CD14-positive monocyte (primary cell): ENCODE data around the gene TTYH3. TPM values are rescaled to one million over a fixed set of nuclear protein-coding genes. Genes with fewer than 3 reads are reported as not detected.
A peak's percentile ranks its signal among the peaks of the same experiment; 100 is the strongest.

Source experiments
- DNase-seq, 3 donors: peaks; one replicate each; pipeline ENCODE4 v3.0.0-alpha.2; 2011 to 2022
- H2AFZ ChIP-seq: 2 replicates; pipeline ENCODE4 v1.6.0; 2012; ENCODE audit warnings: mild to moderate bottlenecking, low read depth, low read length, inconsistent platforms; ENCODE audit not compliant: insufficient read depth, poor library complexity, severe bottlenecking
- H3K27ac ChIP-seq, 2 donors: 1 replicate in 1 of 2; 2 replicates in 1 of 2; pipeline ENCODE4 v1.5.1; 2012 to 2013; ENCODE audit warnings: low read length in 2 of 2, control low read depth in 1 of 2, inconsistent platforms in 1 of 2, low read depth in 1 of 2, mild to moderate bottlenecking in 1 of 2
- H3K27me3 ChIP-seq, 2 donors: one replicate each; pipeline versions ENCODE4 v1.6.0 to v1.6.1; 2011 to 2013; ENCODE audit warnings: low read length in 2 of 2; ENCODE audit not compliant: control insufficient read depth in 2 of 2, insufficient read depth in 2 of 2
- H3K36me3 ChIP-seq, 2 donors: replicated peaks in 1 of 2; 1 replicate in 1 of 2; 2 replicates in 1 of 2; pipeline versions ENCODE4 v1.5.1 to v1.6.1; 2012 to 2013; ENCODE audit warnings: low read length in 2 of 2, control low read depth in 1 of 2, inconsistent platforms in 1 of 2, mild to moderate bottlenecking in 1 of 2; ENCODE audit not compliant: insufficient read depth in 2 of 2, control insufficient read depth in 1 of 2
- H3K4me1 ChIP-seq, 2 donors: 1 replicate in 1 of 2; 2 replicates in 1 of 2; pipeline versions ENCODE4 v1.5.1 to v1.6.1; 2012 to 2013; ENCODE audit warnings: low read length in 2 of 2, control low read depth in 1 of 2, inconsistent platforms in 1 of 2, mild to moderate bottlenecking in 1 of 2, moderate library complexity in 1 of 2; ENCODE audit not compliant: insufficient read depth in 2 of 2, control insufficient read depth in 1 of 2
- H3K4me2 ChIP-seq: replicated peaks from 2 replicates; pipeline ENCODE3; 2012; ENCODE audit warnings: low read length, moderate library complexity, mild to moderate bottlenecking; ENCODE audit not compliant: poor library complexity, severe bottlenecking; ENCODE audit errors: extremely low read depth
- H3K4me3 ChIP-seq, 3 experiments: fragments of 200-600 bp in 1 of 3; sonication (generic) in 1 of 3; replicated peaks in 1 of 3; 1 replicate in 2 of 3; 2 replicates in 1 of 3; pipeline ENCODE4 v1.5.1; 2011 to 2013; ENCODE audit warnings: low read length in 3 of 3, mild to moderate bottlenecking in 3 of 3, control low read depth in 2 of 3, low read depth in 2 of 3, inconsistent platforms in 1 of 3, moderate library complexity in 1 of 3
- H3K79me2 ChIP-seq: 2 replicates; pipeline ENCODE4 v1.6.0; 2012; ENCODE audit warnings: mild to moderate bottlenecking, control low read depth, inconsistent platforms, low read length, moderate library complexity; ENCODE audit not compliant: insufficient read depth
- H3K9ac ChIP-seq: 2 replicates; pipeline ENCODE4 v1.6.0; 2017; ENCODE audit warnings: low read length, mild to moderate bottlenecking; ENCODE audit not compliant: insufficient read depth, poor library complexity, severe bottlenecking
- H3K9me3 ChIP-seq, 2 donors: replicated peaks in 1 of 2; 1 replicate in 1 of 2; 2 replicates in 1 of 2; pipeline versions ENCODE4 v1.5.1 to v1.6.1; 2012 to 2013; ENCODE audit warnings: low read length in 2 of 2, control low read depth in 1 of 2; ENCODE audit not compliant: control insufficient read depth in 1 of 2, insufficient read depth in 1 of 2
- H4K20me1 ChIP-seq: 2 replicates; pipeline ENCODE4 v1.6.0; 2012; ENCODE audit warnings: mild to moderate bottlenecking, low read length, control low read depth, moderate library complexity; ENCODE audit not compliant: insufficient read depth
- H3K27ac Mint-ChIP-seq, 7 donors: one replicate each; pipeline ENCODE4 v1.8.0; 2020; ENCODE audit warnings: mild to moderate bottlenecking in 7 of 7, mixed read lengths in 7 of 7, moderate library complexity in 6 of 7, inconsistent platforms in 2 of 7
- H3K27me3 Mint-ChIP-seq, 3 donors: one replicate each; pipeline ENCODE4 v1.8.0; 2021 to 2022; ENCODE audit warnings: low read depth in 3 of 3, mild to moderate bottlenecking in 3 of 3, mixed read lengths in 3 of 3, moderate library complexity in 3 of 3, inconsistent platforms in 1 of 3
- H3K36me3 Mint-ChIP-seq, 2 donors: one replicate each; pipeline ENCODE4 v1.8.0; 2020; ENCODE audit warnings: mixed read lengths in 2 of 2, inconsistent platforms in 1 of 2, mild to moderate bottlenecking in 1 of 2
- H3K4me1 Mint-ChIP-seq: one replicate; pipeline ENCODE4 v1.8.0; 2020; ENCODE audit warnings: mild to moderate bottlenecking, mixed read lengths
- H3K4me3 Mint-ChIP-seq, 2 donors: one replicate each; pipeline ENCODE4 v1.8.0; 2020; ENCODE audit warnings: mild to moderate bottlenecking in 2 of 2, mixed read lengths in 2 of 2, moderate library complexity in 1 of 2
- H3K9me3 Mint-ChIP-seq, 7 donors: one replicate each; pipeline ENCODE4 v1.8.0; 2020 to 2022; ENCODE audit warnings: mixed read lengths in 7 of 7, mild to moderate bottlenecking in 6 of 7, moderate library complexity in 6 of 7, inconsistent platforms in 2 of 7
- CTCF ChIP-seq: fragments of 200-600 bp; IDR thresholded peaks from one replicate; pipeline ENCODE4 v1.8.0; 2022; ENCODE audit warnings: antibody characterized with exemption, mild to moderate bottlenecking
- WGBS: methylation state at CpG from one replicate; pipeline ENCODE4 v1.1.5; 2013; ENCODE audit warnings: missing lambda C conversion rate; ENCODE audit not compliant: insufficient coverage; 5-methylcytosine and 5-hydroxymethylcytosine counted together
- intact Hi-C, 2 donors: fragments of 100-400 bp; cut with micrococcal nuclease; formaldehyde crosslinking; loops; one replicate each; pipeline versions ENCODE4 v1.15.0 to v1.15.1; 2023
- polyA plus RNA-seq, 3 donors: library from polyadenylated mRNA; depleted of rRNA in 1 of 3; unstranded in 2 of 3; stranded (reverse) in 1 of 3; fragments of 300-500 nt in 2 of 3; fragments of >200 nt in 1 of 3; fragmentation: Illumina TruSeq in 2 of 3; gene quantifications; 1 replicate in 2 of 3; 2 replicates in 1 of 3; pipeline ENCODE4 v1.2.3, GENCODE V29; 2012 to 2021

Gene TTYH3
- polyA plus RNA-seq, 3 donors: 13.4 to 73.5 (median 17.4) TPM

GRCh38 chr7:2596464-2597272 lies 35.1 kb upstream of the TTYH3 start:
- no peak overlapping the region for H2AFZ ChIP-seq
- Mint-ChIP-seq H3K27me3 (no peaks in the 10 kb centered on the region), H3K4me3 (no peak overlapping the region), H3K36me3 (peaks cover 71 to 94% of the 10 kb centered on the region in 2 donors), H3K27ac (peak overlapping the region in 1 of 7 donors; percentile 38), H3K9me3 (no peaks in the 10 kb centered on the region), H3K4me1 (no peaks in the 10 kb centered on the region)
- H3K4me2 ChIP-seq: no peak overlapping the region
- H3K4me1 ChIP-seq: no peaks in the 10 kb centered on the region
- no peaks in the 10 kb centered on the region for H3K79me2 ChIP-seq
- TF ChIP-seq CTCF: no peak
- H3K27me3 ChIP-seq: no peaks in the 10 kb centered on the region
- intact Hi-C loops: no loop called here
- H4K20me1 ChIP-seq: no peaks in the 10 kb centered on the region
- no peaks in the 10 kb centered on the region for H3K9me3 ChIP-seq
- 93% methylated on average over 22 of the region's 22 CpGs for WGBS
- H3K27ac ChIP-seq: no peak overlapping the region
- H3K9ac ChIP-seq: no peak overlapping the region
- DNase-seq: no peak
- H3K36me3 ChIP-seq: peaks cover 75 to 99% of the 10 kb centered on the region in 2 donors
- H3K4me3 ChIP-seq: no peak overlapping the region

- no peak overlapping the region for H3K4me3 Mint-ChIP-seq
- no peak overlapping the region for H3K27ac Mint-ChIP-seq
- no peaks in the 10 kb centered on the region for H3K9me3 ChIP-seq
- H2AFZ ChIP-seq: no peak overlapping the region
- no peaks in the 10 kb centered on the region for H3K27me3 ChIP-seq
- peaks cover 5% of the 10 kb centered on the region for H3K4me1 Mint-ChIP-seq
- H3K4me2 ChIP-seq: no peak overlapping the region
- peaks cover 71 to 95% of the 10 kb centered on the region in 2 donors for H3K36me3 Mint-ChIP-seq
- no peaks in the 10 kb centered on the region for H4K20me1 ChIP-seq
- H3K9me3 Mint-ChIP-seq: no peaks in the 10 kb centered on the region
- H3K79me2 ChIP-seq: no peaks in the 10 kb centered on the region
- no peaks in the 10 kb centered on the region for H3K27me3 Mint-ChIP-seq
- DNase-seq: no peak
- H3K36me3 ChIP-seq: peaks cover 71 to 98% of the 10 kb centered on the region in 2 donors
- no peak overlapping the region for H3K4me3 ChIP-seq
- H3K9ac ChIP-seq: no peak overlapping the region
- intact Hi-C loops: no loop called here
- WGBS: 94% methylated on average over 11 of the region's 13 CpGs
- H3K27ac ChIP-seq: no peak overlapping the region
- no peak for TF ChIP-seq CTCF
- H3K4me1 ChIP-seq: peaks cover 2 to 5% of the 10 kb centered on the region in 2 donors
Observed at GRCh38 chr7:2597273-2597640, 34.5 kb upstream of the TTYH3 start.
